OCI-LY7 (cell line): ENCODE results near the gene SAP30L. TPM values are rescaled to one million over a fixed set of nuclear protein-coding genes. Genes with fewer than 3 reads are reported as not detected.

ENCODE experiments used
- BruUV-seq: library from RNA; stranded (reverse); fragments of 400-500 nt; replicated peaks from 2 replicates; lab custom pipeline; 2021; lab: Mats Ljungman, UMichigan
- CTCF ChIA-PET: fragments of 300-600 bp; sonication (Branson Sonifier 250); formaldehyde crosslinking; loops from one replicate; lab custom pipeline; 2022; ENCODE audit warnings: antibody characterized with exemption; ENCODE audit not compliant: unreplicated experiment; lab: Charles Lee
- POLR2A ChIA-PET: fragments of 300-600 bp; sonication (Branson Sonifier 250); formaldehyde crosslinking; loops from one replicate; lab custom pipeline; 2022; ENCODE audit warnings: antibody characterized with exemption; lab: Charles Lee
- DNase-seq: peaks from one replicate; pipeline ENCODE4 v3.0.0-alpha.2; 2015; ENCODE audit warnings: low spot score
- H2AFZ ChIP-seq: fragments of 200-600 bp; sonication (generic), shearing (Covaris generic); 2 replicates; pipeline ENCODE4 v1.6.1; 2014; ENCODE audit warnings: mild to moderate bottlenecking, antibody characterized with exemption, low read length, moderate library complexity
- H3K27ac ChIP-seq: fragments of 200-600 bp; sonication (generic); 2 replicates; pipeline ENCODE4 v1.5.1; 2014; ENCODE audit warnings: mixed run types, low read depth, mild to moderate bottlenecking, moderate library complexity, low read length, inconsistent platforms; ENCODE audit not compliant: poor library complexity, severe bottlenecking
- H3K36me3 ChIP-seq: fragments of 200-600 bp; sonication (generic); 2 replicates; pipeline ENCODE4 v1.6.1; 2014; ENCODE audit warnings: mild to moderate bottlenecking, antibody characterized with exemption, low read length, moderate library complexity, mixed read lengths; ENCODE audit not compliant: insufficient read depth
- H3K4me1 ChIP-seq: fragments of 200-600 bp; sonication (generic); 2 replicates; pipeline ENCODE4 v1.5.1; 2014; ENCODE audit warnings: mild to moderate bottlenecking, low read length; ENCODE audit not compliant: insufficient read depth, poor library complexity, severe bottlenecking
- H3K4me2 ChIP-seq: fragments of 200-600 bp; sonication (generic); 2 replicates; pipeline ENCODE4 v1.6.1; 2014; ENCODE audit warnings: mild to moderate bottlenecking, low read length
- H3K4me3 ChIP-seq: fragments of 200-600 bp; sonication (generic); 2 replicates; pipeline ENCODE4 v1.5.1; 2014; ENCODE audit warnings: mild to moderate bottlenecking, low read depth, low read length; ENCODE audit not compliant: poor library complexity, severe bottlenecking
- H3K79me2 ChIP-seq: fragments of 200-600 bp; sonication (generic); 2 replicates; pipeline ENCODE4 v1.6.1; 2016; ENCODE audit warnings: low read depth, mild to moderate bottlenecking, low read length, moderate library complexity, mixed read lengths; ENCODE audit not compliant: insufficient read depth
- H3K9me2 ChIP-seq: fragments of 200-600 bp; sonication (generic); 2 replicates; pipeline ENCODE4 v1.6.1; 2016; ENCODE audit warnings: mild to moderate bottlenecking, low read length, mixed read lengths; ENCODE audit not compliant: insufficient read depth
- H3K9me3 ChIP-seq: fragments of 200-600 bp; sonication (generic); 2 replicates; pipeline ENCODE4 v1.6.1; 2014; ENCODE audit warnings: mild to moderate bottlenecking, mixed run types, low read length, mixed read lengths
- H4K20me1 ChIP-seq: fragments of 200-600 bp; sonication (generic); 2 replicates; pipeline ENCODE4 v1.6.1; 2014; ENCODE audit warnings: mild to moderate bottlenecking, antibody characterized with exemption, low read length, moderate library complexity, mixed read lengths; ENCODE audit not compliant: insufficient read depth
- EZH2phosphoT487 ChIP-seq: fragments of 200-600 bp; sonication (generic); IDR thresholded peaks from 2 replicates; pipeline ENCODE4 v1.6.1; 2018; ENCODE audit warnings: low read depth, borderline replicate concordance, mild to moderate bottlenecking, mixed run types, antibody characterized with exemption, low read length, moderate library complexity, mixed read lengths
- intact Hi-C: fragments of 100-400 bp; cut with micrococcal nuclease; formaldehyde crosslinking; loops from one replicate; pipeline ENCODE4 v1.10.0; 2022; ENCODE audit not compliant: unreplicated experiment
- total RNA-seq, 2 experiments: library from RNA; depleted of rRNA in 1 of 2; stranded (reverse); fragments of >200 nt in 1 of 2; shearing (Covaris generic) in 1 of 2; gene quantifications; 2 replicates each; pipeline ENCODE4 v1.2.3, GENCODE V29; 2014 to 2022
- TF ChIP-seq, protein P1 (sequence below): fragments of 200-600 bp; sonication (generic); conservative IDR thresholded peaks from 2 replicates; pipeline ENCODE4 v1.5.1; 2014; ENCODE audit warnings: mild to moderate bottlenecking, antibody characterized with exemption, low read length, moderate library complexity, mixed read lengths

The SAP30L gene
- total RNA-seq, 2 experiments from 2014 or later = 37.5 to 38.7 TPM

DNA sequence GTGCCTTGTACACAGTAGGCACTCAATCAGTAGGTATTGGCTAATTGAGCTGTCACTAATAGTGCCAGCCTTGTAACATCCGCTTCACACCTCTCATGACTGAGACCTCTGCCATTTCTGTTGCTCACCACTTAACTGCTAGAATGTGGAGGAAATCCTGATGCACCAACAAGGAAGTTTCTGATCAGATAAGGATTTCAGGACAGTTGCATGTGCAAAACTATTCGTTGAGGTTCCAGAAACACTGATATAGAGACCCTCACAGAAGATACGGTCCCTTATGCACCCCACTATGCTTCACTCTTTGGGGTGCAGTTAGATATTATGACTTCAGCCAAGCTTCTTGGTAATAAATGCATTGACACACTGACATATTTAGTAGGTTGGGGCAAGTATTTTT lies 10.7 kb downstream of the SAP30L start:
- H3K4me2 ChIP-seq = no peak overlapping the region
- BruUV-seq = no TSS peak
- H3K4me1 ChIP-seq = no peaks in the 10 kb centered on the region
- POLR2A ChIA-PET = no interaction called here
- CTCF ChIA-PET = no interaction called here
- no peak overlapping the region for H2AFZ ChIP-seq
- peaks cover 70% of the 10 kb centered on the region for H3K36me3 ChIP-seq
- H4K20me1 ChIP-seq = no peaks in the 10 kb centered on the region
- no peak overlapping the region for H3K27ac ChIP-seq
- DNase-seq = no peak
- no peaks in the 10 kb centered on the region for H3K9me3 ChIP-seq
- no peaks in the 10 kb centered on the region for H3K9me2 ChIP-seq
- H3K4me3 ChIP-seq = no peak overlapping the region
- intact Hi-C loops = no loop called here
- TF ChIP-seq, protein P1, sequence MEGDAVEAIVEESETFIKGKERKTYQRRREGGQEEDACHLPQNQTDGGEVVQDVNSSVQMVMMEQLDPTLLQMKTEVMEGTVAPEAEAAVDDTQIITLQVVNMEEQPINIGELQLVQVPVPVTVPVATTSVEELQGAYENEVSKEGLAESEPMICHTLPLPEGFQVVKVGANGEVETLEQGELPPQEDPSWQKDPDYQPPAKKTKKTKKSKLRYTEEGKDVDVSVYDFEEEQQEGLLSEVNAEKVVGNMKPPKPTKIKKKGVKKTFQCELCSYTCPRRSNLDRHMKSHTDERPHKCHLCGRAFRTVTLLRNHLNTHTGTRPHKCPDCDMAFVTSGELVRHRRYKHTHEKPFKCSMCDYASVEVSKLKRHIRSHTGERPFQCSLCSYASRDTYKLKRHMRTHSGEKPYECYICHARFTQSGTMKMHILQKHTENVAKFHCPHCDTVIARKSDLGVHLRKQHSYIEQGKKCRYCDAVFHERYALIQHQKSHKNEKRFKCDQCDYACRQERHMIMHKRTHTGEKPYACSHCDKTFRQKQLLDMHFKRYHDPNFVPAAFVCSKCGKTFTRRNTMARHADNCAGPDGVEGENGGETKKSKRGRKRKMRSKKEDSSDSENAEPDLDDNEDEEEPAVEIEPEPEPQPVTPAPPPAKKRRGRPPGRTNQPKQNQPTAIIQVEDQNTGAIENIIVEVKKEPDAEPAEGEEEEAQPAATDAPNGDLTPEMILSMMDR = no peak
- no peak for TF ChIP-seq EZH2phosphoT487
- H3K79me2 ChIP-seq = no peaks in the 10 kb centered on the region

DNA sequence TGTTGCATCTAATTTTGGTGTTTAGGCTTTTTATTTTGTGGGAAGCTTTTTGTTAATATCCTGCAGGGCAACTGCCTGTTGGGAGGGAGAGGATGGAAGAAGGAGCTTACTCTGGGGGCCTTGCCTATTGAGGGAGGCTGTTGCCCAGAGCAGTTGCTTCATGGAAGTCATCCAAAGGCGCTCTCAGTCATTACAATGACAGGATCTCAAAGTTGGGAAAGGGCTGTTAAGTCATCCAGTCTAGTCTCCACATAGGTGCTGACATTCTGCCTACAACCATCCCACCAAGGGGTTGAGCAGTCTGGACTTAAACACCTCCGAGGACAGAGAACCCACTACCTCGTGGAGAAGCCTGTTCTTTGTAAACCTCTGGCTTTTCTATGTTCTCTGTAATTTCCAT lies 13.2 kb downstream of the SAP30L start:
- Histone ChIP-seq H3K27ac (no peak overlapping the region), H3K4me2 (no peak overlapping the region), H3K9me2 (no peaks in the 10 kb centered on the region), H2AFZ (no peak overlapping the region), H3K4me3 (no peak overlapping the region), H3K4me1 (no peaks in the 10 kb centered on the region), H3K36me3 (peaks cover 47% of the 10 kb centered on the region), H3K9me3 (no peaks in the 10 kb centered on the region), H3K79me2 (no peaks in the 10 kb centered on the region), H4K20me1 (no peaks in the 10 kb centered on the region)
- intact Hi-C loops = no loop called here
- BruUV-seq = no TSS peak
- POLR2A ChIA-PET = interaction anchor here (0.6 to 1.0 kb wide), 2 partner anchors 28 to 156 kb away, joined by 3 read pairs; no protein-coding TSS in a partner anchor
- no peak for DNase-seq
- TF ChIP-seq EZH2phosphoT487 = no peak
- TF ChIP-seq, protein P1 = no peak
- CTCF ChIA-PET = no interaction called here

DNA sequence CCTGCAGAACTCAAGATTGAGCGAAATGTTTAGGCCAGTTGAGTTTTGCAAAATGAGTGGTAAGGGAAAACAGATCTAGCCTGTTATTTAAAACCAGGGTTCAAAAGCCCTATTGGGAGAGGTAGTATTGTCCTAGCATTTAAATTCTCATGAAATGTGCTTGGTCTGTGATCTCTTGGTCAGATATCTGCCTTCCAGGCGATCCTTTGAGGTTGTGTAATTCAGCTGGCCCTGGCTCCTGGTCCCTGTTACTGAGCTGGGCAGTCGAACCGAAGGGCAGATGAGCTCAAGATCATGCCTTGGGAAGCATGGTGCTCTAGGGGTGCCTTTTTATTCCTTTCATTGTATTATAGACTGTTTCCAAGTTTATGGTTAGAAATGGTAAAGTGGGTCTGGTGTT lies 14.4 kb downstream of the SAP30L start:
- POLR2A ChIA-PET = interaction anchor here (0.8 kb wide), 1 partner anchor 149 kb away, joined by 3 read pairs; no protein-coding TSS in a partner anchor
- Histone ChIP-seq H3K9me2 (no peaks in the 10 kb centered on the region), H4K20me1 (no peaks in the 10 kb centered on the region), H3K4me2 (no peak overlapping the region), H3K4me3 (no peak overlapping the region), H3K9me3 (no peaks in the 10 kb centered on the region), H3K27ac (no peak overlapping the region), H3K79me2 (no peaks in the 10 kb centered on the region), H3K36me3 (peaks cover 35% of the 10 kb centered on the region), H2AFZ (no peak overlapping the region), H3K4me1 (no peaks in the 10 kb centered on the region)
- DNase-seq = no peak
- BruUV-seq = no TSS peak
- TF ChIP-seq, protein P1 = no peak
- no peak for TF ChIP-seq EZH2phosphoT487
- intact Hi-C loops = no loop called here
- CTCF ChIA-PET = no interaction called here
